IMR-90 (cell line): ENCODE data around the gene ARHGEF1. TPM values are rescaled to one million over a fixed set of nuclear protein-coding genes. Genes with fewer than 3 reads are reported as not detected.

ENCODE experiments used
- ATAC-seq: fragments of 200-7000 bp; cut with Tn5 transposase; 2 replicates; pipeline ENCODE4 v1.9.1; 2020; ENCODE audit warnings: low read depth, mild to moderate bottlenecking, moderate library complexity
- BruUV-seq: library from RNA; stranded (reverse); fragments of 400-500 nt; replicated peaks from 2 replicates; lab custom pipeline; 2021; lab: Mats Ljungman, UMichigan
- CTCF ChIA-PET: fragments of 300-600 bp; formaldehyde crosslinking; extraction: SDS; loops from one replicate; lab custom pipeline; 2021; ENCODE audit warnings: antibody characterized with exemption; lab: Yijun Ruan, JAX
- POLR2A ChIA-PET: fragments of 300-600 bp; sonication (Branson Sonifier 250); formaldehyde crosslinking; loops from one replicate; lab custom pipeline; 2022; ENCODE audit warnings: antibody characterized with exemption; ENCODE audit not compliant: unreplicated experiment; lab: Charles Lee
- DNase-seq: peaks from one replicate; pipeline ENCODE4 v3.0.0; 2013
- H2AFZ ChIP-seq: replicated peaks from 2 replicates; pipeline ENCODE3; 2013; ENCODE audit warnings: low read length, mild to moderate bottlenecking; ENCODE audit not compliant: poor library complexity
- H2AK5ac ChIP-seq: 2 replicates; pipeline ENCODE4 v1.6.1; 2013; ENCODE audit warnings: low read depth, low read length, inconsistent platforms
- H2AK9ac ChIP-seq: replicated peaks from 2 replicates; pipeline ENCODE3; 2013; ENCODE audit warnings: mild to moderate bottlenecking, low read depth, low read length, moderate library complexity; ENCODE audit not compliant: poor library complexity
- H2BK120ac ChIP-seq: 2 replicates; pipeline ENCODE4 v1.6.1; 2013; ENCODE audit warnings: low read depth, low read length, inconsistent platforms
- H2BK15ac ChIP-seq: 3 replicates; pipeline ENCODE4 v1.6.1; 2013; ENCODE audit warnings: low read depth, low read length, inconsistent platforms
- H2BK20ac ChIP-seq: 2 replicates; pipeline ENCODE4 v1.6.1; 2013; ENCODE audit warnings: low read depth, mild to moderate bottlenecking, inconsistent platforms, low read length, moderate library complexity
- H2BK5ac ChIP-seq: 2 replicates; pipeline ENCODE4 v1.6.1; 2013; ENCODE audit warnings: mild to moderate bottlenecking, low read depth, low read length, inconsistent platforms; ENCODE audit not compliant: poor library complexity, severe bottlenecking
- H3K14ac ChIP-seq: replicated peaks from 2 replicates; pipeline ENCODE4 v1.6.1; 2013; ENCODE audit warnings: low read depth, low read length, inconsistent platforms
- H3K18ac ChIP-seq: 2 replicates; pipeline ENCODE4 v1.6.1; 2013; ENCODE audit warnings: low read depth, low read length, control low read depth
- H3K23ac ChIP-seq: 2 replicates; pipeline ENCODE4 v1.6.1; 2013; ENCODE audit warnings: low read depth, low read length, inconsistent platforms
- H3K27ac ChIP-seq: 2 replicates; pipeline ENCODE4 v1.5.1; 2013; ENCODE audit warnings: mild to moderate bottlenecking, control low read depth, low read length; ENCODE audit not compliant: insufficient read depth
- H3K27me3 ChIP-seq: 2 replicates; pipeline ENCODE4 v1.6.1; 2013; ENCODE audit warnings: low read length; ENCODE audit not compliant: control insufficient read depth, insufficient read depth
- H3K36me3 ChIP-seq: 2 replicates; pipeline ENCODE4 v1.6.1; 2013; ENCODE audit warnings: low read length, mixed read lengths; ENCODE audit not compliant: control insufficient read depth, insufficient read depth
- H3K4ac ChIP-seq: 2 replicates; pipeline ENCODE4 v1.6.1; 2013; ENCODE audit warnings: low read depth, low read length, inconsistent platforms
- H3K4me1 ChIP-seq: 2 replicates; pipeline ENCODE4 v1.6.1; 2013; ENCODE audit warnings: low read length, mixed read lengths; ENCODE audit not compliant: control insufficient read depth, insufficient read depth
- H3K4me2 ChIP-seq: 2 replicates; pipeline ENCODE4 v1.6.1; 2013; ENCODE audit warnings: low read depth, mild to moderate bottlenecking, control low read depth, low read length, moderate library complexity
- H3K4me3 ChIP-seq: 2 replicates; pipeline ENCODE4 v1.5.1; 2013; ENCODE audit warnings: low read depth, mild to moderate bottlenecking, control low read depth, low read length, moderate library complexity; ENCODE audit not compliant: insufficient read depth
- H3K56ac ChIP-seq: 2 replicates; pipeline ENCODE4 v1.6.1; 2013; ENCODE audit warnings: low read length, inconsistent platforms; ENCODE audit not compliant: insufficient read depth; ENCODE audit errors: extremely low read depth
- H3K79me1 ChIP-seq, 2 experiments: 2 replicates each; pipeline ENCODE4 v1.6.1; 2013; ENCODE audit warnings: low read length in 2 of 2, inconsistent platforms in 1 of 2, low read depth in 1 of 2
- H3K9ac ChIP-seq: 2 replicates; pipeline ENCODE4 v1.6.1; 2013; ENCODE audit warnings: low read depth, low read length, control low read depth
- H3K9me1 ChIP-seq: 2 replicates; pipeline ENCODE4 v1.6.1; 2013; ENCODE audit warnings: low read length, inconsistent platforms; ENCODE audit not compliant: insufficient read depth
- H3K9me3 ChIP-seq: 2 replicates; pipeline ENCODE4 v1.6.1; 2013; ENCODE audit warnings: low read length; ENCODE audit not compliant: control insufficient read depth, insufficient read depth
- H4K20me1 ChIP-seq: 2 replicates; pipeline ENCODE4 v1.6.1; 2013; ENCODE audit warnings: low read length, inconsistent platforms; ENCODE audit not compliant: insufficient read depth
- H4K5ac ChIP-seq: 2 replicates; pipeline ENCODE4 v1.6.1; 2013; ENCODE audit warnings: mild to moderate bottlenecking, low read depth, low read length, control low read depth
- H4K8ac ChIP-seq, 2 experiments: 2 replicates each; pipeline ENCODE4 v1.6.1; 2013; ENCODE audit warnings: low read depth in 2 of 2, low read length in 2 of 2, control low read depth in 1 of 2, inconsistent platforms in 1 of 2
- H4K91ac ChIP-seq: 2 replicates; pipeline ENCODE4 v1.6.1; 2013; ENCODE audit warnings: low read depth, low read length, inconsistent platforms; ENCODE audit not compliant: insufficient read depth
- MAFK ChIP-seq: IDR thresholded peaks from 2 replicates; pipeline ENCODE4 v1.6.1; 2012; ENCODE audit warnings: low read depth, low read length, improper control_type of control experiment
- MAZ ChIP-seq: IDR thresholded peaks from 2 replicates; pipeline ENCODE4 v1.6.1; 2012; ENCODE audit warnings: low read depth, mild to moderate bottlenecking, low read length, improper control_type of control experiment, moderate library complexity, borderline replicate concordance
- NFE2L2 ChIP-seq: fragments of 150-350 bp; IDR thresholded peaks from 2 replicates; pipeline ENCODE4 v1.6.1; 2016; ENCODE audit warnings: low read depth, mild to moderate bottlenecking, low read length
- POLR2A ChIP-seq: IDR thresholded peaks from 2 replicates; pipeline ENCODE4 v1.6.1; 2012; ENCODE audit warnings: mild to moderate bottlenecking, low read depth, low read length
- WGBS, 2 experiments: methylation state at CpG; one replicate each; pipeline versions ENCODE4 v1.1.5 to v1.1.7; 2013; ENCODE audit warnings: missing lambda C conversion rate in 2 of 2; ENCODE audit not compliant: insufficient read length in 1 of 2; ENCODE audit errors: extremely low coverage in 2 of 2; 5-methylcytosine and 5-hydroxymethylcytosine counted together
- dilution Hi-C: fragments of 300-500 bp; cut with HindIII; formaldehyde crosslinking; loops from one replicate; pipeline ENCODE4 v1.14.3; 2018; ENCODE audit warnings: low sequenced_read_pairs; ENCODE audit not compliant: unreplicated experiment
- in situ Hi-C: fragments of 300-500 bp; cut with MboI; formaldehyde crosslinking; loops from 3 replicates; pipeline ENCODE4 v1.14.3; 2019; ENCODE audit warnings: low sequenced_read_pairs, inconsistent platforms, mixed read lengths
- intact Hi-C: fragments of 100-400 bp; cut with micrococcal nuclease; formaldehyde crosslinking; loops from 2 replicates; pipeline ENCODE4 v1.10.0; 2022
- polyA plus RNA-seq, 3 experiments: library from polyadenylated mRNA; depleted of rRNA; stranded (reverse); fragments of >200 nt; gene quantifications; 2 replicates each; pipeline ENCODE4 v1.2.3, GENCODE V29; 2012; ENCODE audit warnings: low replicate concordance in 1 of 3
- total RNA-seq: library from RNA; depleted of rRNA; stranded (reverse); fragments of >200 nt; gene quantifications from 2 replicates; pipeline ENCODE4 v1.2.3, GENCODE V29; 2012

Gene ARHGEF1
- total and polyA plus RNA-seq, 2 of the 4 experiments (the other 2 are of a cell fraction): 11.5 to 47.1 TPM

DNA sequence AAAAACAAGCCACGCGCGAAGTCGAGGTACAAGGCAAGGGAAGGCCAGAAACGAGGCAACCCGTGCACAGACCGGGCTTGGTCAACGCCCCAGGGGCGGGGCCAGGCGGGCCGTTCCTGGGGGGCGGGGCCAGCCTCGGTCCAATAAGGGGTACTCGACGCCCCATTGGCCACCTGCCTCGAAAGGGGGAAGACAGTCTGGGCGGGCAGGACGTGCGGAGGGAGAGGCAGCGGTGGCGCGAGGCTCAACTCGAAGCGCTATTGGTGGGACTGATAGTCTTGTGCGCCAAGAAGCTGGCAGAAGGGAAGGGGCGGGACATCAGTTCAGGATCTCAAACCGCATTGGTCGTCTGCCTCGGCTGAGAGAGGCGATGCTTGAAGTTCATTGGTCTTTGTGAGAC is 38.4 kb upstream of the ARHGEF1 start, which contains the start of gene LYPD4:
TSS of gene LYPD4 (minus strand) at position 83 of the 400 bp plus-strand sequence. CDS start 5,398 bp downstream, outside the sequence.
- H3K56ac ChIP-seq: no peak within 1 kb of the TSS
- no peak within 1 kb of the TSS for H2BK15ac ChIP-seq
- H2BK20ac ChIP-seq: no peak within 1 kb of the TSS
- H3K4me1 ChIP-seq: no peaks in the 10 kb centered on the region
- H3K9me3 ChIP-seq: no peaks in the 10 kb centered on the region
- no peak within 1 kb of the TSS for H3K4me3 ChIP-seq
- H3K9me1 ChIP-seq: no peaks in the 10 kb centered on the region
- intact Hi-C loops (no loop called here), dilution Hi-C loops (no loop called here), in situ Hi-C loops (no loop called here)
- H2BK120ac ChIP-seq: no peak within 1 kb of the TSS
- CTCF ChIA-PET: no interaction called here
- no peak within 1 kb of the TSS for H2AK5ac ChIP-seq
- H3K4ac ChIP-seq: no peak within 1 kb of the TSS
- no peak within 1 kb of the TSS for H2BK5ac ChIP-seq
- no peak within 1 kb of the TSS for H2AFZ ChIP-seq
- POLR2A ChIA-PET: no interaction called here
- H3K27me3 ChIP-seq: peaks cover 6% of the 10 kb centered on the region
- TF ChIP-seq MAFK: no peak
- TF ChIP-seq MAZ: no peak
- TF ChIP-seq POLR2A: no peak
- no peak for TF ChIP-seq NFE2L2
- H3K4me2 ChIP-seq: no peak within 1 kb of the TSS
- no peaks in the 10 kb centered on the region for H4K20me1 ChIP-seq
- no peak for ATAC-seq
- H3K14ac ChIP-seq: no peak within 1 kb of the TSS
- H3K27ac ChIP-seq: no peak within 1 kb of the TSS
- H4K5ac ChIP-seq: no peak within 1 kb of the TSS
- DNase-seq: no peak
- H4K91ac ChIP-seq: no peak within 1 kb of the TSS
- BruUV-seq: no TSS peak
- H3K9ac ChIP-seq: no peak within 1 kb of the TSS
- H3K18ac ChIP-seq: no peak within 1 kb of the TSS
- H2AK9ac ChIP-seq: peak within 1 kb of the TSS; percentile 52
- 95% methylated on average over 16 of the region's 30 CpGs; no CpG with 5 or more reads in 1 of the 2 experiments for WGBS, 2 experiments
- no peaks in the 10 kb centered on the region for H3K79me1 ChIP-seq
- no peak within 1 kb of the TSS for H3K23ac ChIP-seq
- no peak within 1 kb of the TSS for H4K8ac ChIP-seq
- H3K36me3 ChIP-seq: no peaks in the 10 kb centered on the region
